ENCODE measurements around the gene WDR47.

DNA sequence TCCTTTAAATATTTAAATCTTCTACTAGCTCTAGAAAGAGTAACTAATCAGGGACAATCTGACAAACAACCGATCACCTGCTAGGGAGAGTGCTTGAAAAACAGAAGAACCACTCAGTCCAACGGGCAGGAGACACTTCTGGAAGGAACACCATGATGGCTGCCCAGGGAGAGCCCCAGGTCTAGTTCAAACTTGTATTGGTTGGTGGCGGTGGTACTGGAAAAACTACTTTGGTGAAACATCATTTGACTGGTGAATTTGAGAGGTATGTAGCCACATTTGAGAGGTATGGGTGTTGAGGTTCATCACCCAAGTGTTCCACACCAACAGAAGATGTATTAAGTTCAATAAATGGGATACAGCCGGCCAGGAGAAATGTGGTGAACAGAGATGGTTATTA lies 4.8 kb upstream of the WDR47 start:
- TF ChIP-seq, protein P1, sequence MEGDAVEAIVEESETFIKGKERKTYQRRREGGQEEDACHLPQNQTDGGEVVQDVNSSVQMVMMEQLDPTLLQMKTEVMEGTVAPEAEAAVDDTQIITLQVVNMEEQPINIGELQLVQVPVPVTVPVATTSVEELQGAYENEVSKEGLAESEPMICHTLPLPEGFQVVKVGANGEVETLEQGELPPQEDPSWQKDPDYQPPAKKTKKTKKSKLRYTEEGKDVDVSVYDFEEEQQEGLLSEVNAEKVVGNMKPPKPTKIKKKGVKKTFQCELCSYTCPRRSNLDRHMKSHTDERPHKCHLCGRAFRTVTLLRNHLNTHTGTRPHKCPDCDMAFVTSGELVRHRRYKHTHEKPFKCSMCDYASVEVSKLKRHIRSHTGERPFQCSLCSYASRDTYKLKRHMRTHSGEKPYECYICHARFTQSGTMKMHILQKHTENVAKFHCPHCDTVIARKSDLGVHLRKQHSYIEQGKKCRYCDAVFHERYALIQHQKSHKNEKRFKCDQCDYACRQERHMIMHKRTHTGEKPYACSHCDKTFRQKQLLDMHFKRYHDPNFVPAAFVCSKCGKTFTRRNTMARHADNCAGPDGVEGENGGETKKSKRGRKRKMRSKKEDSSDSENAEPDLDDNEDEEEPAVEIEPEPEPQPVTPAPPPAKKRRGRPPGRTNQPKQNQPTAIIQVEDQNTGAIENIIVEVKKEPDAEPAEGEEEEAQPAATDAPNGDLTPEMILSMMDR (IDR thresholded peaks at IDR 0.05) = no peak
- no peak for TF ChIP-seq POLR2AphosphoS5 (IDR thresholded peaks at IDR 0.05)
